HG02588 (cell line): ENCODE results near the gene TXNL4B.

Experiments
- ATAC-seq: cut with Tn5 transposase; IDR thresholded peaks from one replicate; pipeline ENCODE4 v1.9.1; 2021; ENCODE audit warnings: mild to moderate bottlenecking, moderate library complexity; ENCODE audit not compliant: unreplicated experiment

TXNL4B gene

DNA sequence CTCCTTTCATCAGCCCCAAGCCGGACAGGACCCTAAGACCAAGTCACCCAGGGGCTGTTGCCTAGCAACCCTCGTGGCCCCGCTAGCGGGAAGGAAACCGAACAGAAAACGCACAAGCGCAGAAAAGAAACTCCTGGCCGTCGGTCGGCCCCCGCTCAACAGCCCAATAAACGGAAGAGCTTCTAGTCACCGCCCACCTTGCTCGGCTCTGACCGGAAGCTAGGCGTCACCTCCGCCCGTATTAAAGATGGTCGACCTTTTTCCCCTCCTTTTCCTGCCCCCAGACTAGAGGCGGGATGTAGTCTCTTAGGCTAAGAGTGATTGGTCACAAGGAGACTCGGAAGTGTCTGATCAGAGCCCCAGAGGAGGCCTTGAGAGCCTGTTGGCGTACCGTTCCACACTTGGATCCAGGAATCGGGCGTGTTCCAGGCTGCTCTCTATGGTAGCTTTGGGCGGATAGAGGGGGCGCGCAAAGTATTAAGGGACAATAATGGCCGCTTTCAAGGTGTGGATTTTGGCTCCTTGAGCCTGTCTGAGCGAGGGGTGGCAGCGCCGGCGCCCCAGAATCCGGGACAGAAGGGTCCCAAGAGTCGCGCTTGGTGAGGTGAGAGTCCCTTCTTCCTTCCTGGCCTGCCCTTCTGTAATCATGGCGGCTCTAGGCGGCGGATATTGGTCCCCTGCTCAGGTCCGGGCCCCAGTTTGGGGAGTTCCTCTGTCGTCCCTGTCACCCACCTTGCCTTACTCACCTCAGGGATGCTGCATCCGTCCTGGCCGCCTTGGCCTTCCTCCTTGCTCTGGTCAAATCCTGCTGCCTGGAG is at the start of gene TXNL4B, which contains the start of gene DHX38:
Gene TXNL4B (minus strand): TSS at position 173 of the 818 bp plus-strand sequence. CDS start 2,871 bp downstream, outside the sequence.
Gene DHX38 (plus strand): TSS at position 400 of the 818 bp plus-strand sequence. CDS start 2,311 bp downstream, outside the sequence.
- peak; percentile 98 for ATAC-seq

DNA sequence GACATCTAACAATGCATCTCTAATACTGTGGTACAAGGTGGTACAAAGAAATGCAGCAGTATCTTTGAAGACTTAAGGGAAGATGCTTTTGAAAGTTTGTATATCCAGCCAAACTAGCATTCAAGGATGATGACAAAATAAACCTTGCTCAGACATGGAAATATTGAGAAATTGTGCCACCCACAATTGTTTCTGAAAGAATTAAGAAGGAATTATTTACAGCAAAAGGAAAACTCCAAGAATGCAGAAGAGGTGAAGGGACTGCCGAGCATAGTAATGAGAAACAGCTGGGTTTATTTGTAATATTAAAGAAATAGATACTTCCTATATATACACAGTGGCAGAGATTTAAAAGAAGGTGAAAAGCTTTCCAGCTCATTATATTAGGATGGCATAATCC is 49.1 kb upstream of the TXNL4B start:
- no peak for ATAC-seq

DNA sequence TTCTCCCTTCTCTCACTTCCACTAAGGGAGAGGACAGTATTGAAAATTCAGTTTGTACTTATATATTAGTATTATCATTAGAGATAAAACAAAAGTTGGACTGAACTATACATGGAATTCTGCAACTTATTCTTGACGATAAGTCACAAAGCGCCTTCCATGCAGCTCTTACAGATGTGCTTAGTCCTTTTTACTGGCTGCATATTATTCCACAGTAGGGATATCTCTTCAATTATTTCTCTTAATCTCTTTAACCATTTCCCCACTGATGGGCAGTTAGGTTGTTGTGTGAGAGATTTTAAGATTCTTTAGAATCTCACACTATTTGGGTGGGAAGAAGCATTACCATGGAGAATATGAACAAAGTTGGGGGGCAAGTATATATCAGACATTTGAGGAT is 46.5 kb upstream of the TXNL4B start:
- no peak for ATAC-seq

DNA sequence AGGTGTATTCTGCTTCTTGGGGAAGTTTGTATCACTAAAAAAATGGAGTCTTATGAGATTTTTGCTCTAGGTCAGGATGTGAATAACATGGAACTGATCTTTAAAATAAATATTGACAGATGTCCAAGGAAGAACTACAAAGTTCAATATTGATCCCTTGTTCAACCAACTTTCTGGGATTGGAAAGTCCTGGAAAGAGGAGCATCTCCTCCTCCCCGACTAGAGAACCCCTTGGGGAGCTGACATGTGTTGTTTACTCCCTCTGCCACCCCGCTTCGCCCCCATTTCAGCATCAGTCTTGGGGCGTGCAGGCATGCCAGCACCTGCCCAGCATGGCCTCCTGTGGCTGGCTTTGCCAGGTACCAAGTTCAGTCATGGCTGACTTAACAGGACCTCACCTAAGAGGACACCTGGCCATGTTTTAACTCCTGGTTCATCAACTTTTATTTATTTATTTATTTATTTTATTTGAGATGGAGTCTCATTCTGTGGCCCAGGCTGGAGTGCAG is 44.7 kb upstream of the TXNL4B start:
- ATAC-seq = no peak

DNA sequence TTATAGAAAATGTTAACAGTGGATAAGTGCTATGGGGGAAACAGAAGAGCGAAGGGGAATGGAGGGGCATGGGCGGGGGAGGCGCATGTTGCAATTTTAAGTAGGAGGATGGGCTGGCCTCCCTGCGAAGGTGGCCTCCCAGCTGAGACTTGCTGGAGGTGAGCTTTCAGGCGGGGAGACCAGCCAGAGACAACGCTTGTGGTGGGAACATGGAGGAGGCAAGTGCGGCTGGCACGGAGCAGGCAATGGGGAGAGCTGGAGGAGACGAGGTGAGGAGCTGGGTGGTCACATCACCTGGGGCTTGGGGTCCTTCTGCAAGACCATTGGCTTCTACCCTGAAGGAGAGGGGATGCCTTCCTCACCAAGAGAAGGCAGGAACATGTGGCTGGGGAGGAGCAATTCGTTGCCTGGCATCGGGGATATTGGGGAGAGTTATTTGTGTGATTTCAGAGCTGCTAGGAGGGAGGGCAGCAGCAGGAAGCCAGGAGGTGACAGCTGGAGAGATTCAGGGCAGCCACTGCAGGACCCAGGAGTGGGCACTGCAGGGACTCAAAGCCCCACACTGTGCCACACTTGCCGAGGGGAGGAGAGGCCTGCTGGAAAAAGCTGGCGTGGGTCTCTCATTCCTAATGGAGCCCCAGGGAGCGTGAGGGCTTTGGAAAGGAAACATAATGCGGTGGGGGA is 44.1 kb upstream of the TXNL4B start:
- ATAC-seq = no peak

DNA sequence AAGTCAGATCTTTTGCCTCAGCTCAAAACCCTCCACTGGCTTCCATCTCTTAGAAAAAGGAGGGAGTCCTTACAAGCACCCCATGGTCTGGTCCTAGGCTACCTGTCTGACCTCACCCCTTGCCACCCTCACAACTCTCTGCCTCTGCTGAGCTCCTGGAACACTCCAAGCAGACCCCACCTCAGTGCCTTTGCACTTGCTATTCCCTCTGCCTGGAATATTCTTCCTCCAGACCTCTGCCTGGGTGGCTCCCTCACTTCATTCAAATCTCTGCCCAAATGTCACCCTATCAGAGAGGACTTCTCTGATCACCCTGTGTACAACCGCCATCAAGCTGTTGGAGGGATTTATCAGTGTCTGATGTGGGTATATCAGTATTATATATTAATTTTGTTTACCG is 41.1 kb upstream of the TXNL4B start:
- ATAC-seq = no peak

DNA sequence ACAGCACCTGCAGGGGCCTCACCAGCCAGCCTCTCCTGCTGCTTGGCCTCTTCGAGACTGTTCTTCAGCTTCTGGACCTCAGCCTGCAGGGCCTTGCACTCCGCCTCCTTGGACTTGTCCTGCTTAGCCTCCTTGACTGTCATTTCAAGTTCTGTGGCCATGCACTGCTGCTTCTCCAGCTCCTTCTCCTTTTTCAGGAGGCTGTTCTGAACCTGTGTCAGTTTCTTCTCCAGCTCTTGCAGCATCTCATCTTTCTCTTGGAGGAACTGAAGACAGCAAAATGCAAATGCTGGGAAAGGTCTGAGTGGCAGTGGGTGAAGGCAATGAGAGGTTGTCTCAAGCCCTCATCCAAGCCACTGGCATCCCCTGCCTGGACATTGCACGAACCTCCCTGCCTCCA is 39.3 kb upstream of the TXNL4B start:
- ATAC-seq = no peak

DNA sequence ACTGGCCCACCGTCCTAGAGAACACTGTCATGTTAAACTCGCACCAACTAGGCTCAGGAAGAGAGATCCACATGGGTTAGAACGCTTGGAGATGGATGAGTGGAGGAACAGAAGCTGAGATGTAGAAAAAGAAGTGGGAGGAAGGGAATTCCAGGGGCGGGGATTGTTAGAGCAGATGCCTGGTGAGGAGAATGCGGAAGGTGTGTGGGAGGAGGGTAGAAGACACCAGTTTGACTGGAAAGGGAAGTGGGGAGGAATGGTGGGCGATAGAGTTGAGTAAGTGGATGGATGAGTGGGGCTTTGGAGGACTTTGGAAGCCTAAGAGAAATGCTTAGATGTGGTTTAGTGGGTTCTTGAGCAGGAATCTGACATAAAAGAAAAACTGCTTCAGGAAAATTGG is 37.6 kb upstream of the TXNL4B start:
- no peak for ATAC-seq

DNA sequence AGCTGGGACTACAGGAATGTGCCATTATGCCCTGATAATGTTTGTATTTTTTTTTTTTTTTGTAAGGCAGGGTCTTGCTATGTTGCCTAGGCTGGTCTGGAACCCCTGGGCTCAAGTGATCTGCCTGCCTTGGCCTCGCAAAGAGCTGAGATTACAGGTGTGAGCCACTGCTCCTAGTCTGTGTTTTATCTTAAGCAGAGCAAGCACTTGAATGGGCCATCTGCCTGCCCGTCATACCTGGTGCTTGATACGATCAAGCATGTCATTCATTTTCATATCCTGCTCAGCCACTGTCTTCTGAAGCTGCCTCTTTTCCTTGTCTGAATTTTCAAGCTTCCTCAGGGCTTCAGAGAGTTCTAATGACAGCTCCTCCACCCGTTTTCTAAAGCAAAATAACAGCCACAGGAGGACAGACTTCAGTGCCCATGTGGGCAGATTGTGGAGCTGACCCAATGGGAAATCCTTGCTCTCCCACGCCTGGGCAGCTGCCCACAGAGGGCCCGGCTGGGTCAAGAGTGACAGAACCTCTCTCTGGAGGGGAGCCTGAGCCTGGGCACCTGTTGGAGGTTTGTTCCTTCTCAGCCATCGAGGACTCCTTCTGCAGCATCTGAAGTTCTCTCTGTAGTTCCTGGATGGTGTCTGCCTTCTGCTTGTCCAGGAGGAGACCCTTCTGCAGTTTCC is 36.7 kb upstream of the TXNL4B start:
- ATAC-seq = no peak

DNA sequence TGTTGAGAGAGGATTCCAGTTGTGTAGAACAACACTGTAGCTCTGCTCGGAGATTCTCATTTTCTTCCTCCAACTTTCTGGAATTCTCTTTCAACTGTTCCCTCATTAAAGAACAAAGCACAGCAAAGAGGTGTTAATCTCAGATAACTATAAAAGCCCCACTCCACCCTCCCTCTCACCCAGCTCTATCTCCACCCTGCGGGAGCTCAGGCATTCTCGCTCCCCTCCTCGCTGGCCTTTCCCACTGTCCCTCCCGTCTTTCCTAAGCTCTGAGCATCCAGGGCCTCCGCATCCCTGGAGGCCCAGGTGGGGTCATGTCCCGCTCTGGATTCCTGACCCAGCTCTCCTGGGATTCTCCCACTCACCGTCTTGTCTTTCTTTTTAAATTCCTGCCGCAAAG is 35.3 kb upstream of the TXNL4B start:
- no peak for ATAC-seq

DNA sequence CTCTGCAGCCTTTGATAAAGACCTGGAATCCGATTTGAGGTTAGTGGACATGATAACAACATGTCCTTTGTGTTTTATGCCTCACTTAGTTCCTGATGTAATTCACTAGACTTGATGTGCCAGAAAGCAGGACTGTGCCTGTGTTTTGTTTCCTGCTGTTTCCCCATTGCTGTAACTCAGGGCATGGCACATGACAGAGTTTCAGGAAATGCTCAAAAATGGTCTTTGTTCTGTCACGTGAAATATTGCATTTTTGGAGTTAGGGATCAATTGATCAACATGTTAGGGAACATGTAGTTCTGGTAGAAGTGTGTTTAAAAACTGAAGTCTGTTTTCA is 33.0 kb upstream of the TXNL4B start:
- no peak for ATAC-seq

DNA sequence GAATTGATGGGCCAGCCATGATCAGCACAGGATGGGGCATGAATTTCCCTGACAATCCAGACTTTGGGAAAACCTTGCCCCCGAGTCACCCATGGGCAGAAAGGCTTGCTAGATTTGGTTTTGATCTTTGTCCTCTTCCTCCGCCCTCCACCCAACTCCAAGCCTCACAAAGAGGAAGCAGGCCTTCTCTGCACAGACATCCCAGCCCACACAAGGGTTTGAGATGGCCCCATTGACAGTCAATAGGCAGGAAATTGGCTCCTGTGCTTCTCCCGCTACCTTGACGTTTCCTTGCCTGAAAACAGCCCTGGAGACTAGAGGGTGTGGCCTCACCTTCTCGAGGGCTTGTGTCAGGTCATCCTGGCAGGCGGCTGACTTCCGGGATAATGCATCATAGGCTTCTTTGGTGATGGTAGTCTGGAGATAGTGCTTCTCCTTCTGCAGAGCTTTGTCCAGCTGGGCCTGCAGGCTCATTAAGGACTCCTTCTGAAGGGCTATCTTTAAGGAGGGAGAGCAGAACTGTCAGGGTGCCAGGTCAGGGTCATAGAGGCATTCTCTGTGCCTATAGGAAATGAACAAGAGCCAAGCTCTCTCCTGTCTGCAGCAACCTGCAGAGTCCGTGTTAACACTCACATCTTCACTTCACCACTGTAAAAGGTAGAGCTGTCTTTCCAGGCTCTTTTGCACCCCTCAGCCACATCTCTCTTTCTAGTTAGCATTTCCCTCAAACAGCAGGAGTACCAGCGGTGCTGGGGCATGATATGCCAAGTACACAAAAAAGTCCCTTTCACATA is 32.4 kb upstream of the TXNL4B start:
- ATAC-seq = no peak

DNA sequence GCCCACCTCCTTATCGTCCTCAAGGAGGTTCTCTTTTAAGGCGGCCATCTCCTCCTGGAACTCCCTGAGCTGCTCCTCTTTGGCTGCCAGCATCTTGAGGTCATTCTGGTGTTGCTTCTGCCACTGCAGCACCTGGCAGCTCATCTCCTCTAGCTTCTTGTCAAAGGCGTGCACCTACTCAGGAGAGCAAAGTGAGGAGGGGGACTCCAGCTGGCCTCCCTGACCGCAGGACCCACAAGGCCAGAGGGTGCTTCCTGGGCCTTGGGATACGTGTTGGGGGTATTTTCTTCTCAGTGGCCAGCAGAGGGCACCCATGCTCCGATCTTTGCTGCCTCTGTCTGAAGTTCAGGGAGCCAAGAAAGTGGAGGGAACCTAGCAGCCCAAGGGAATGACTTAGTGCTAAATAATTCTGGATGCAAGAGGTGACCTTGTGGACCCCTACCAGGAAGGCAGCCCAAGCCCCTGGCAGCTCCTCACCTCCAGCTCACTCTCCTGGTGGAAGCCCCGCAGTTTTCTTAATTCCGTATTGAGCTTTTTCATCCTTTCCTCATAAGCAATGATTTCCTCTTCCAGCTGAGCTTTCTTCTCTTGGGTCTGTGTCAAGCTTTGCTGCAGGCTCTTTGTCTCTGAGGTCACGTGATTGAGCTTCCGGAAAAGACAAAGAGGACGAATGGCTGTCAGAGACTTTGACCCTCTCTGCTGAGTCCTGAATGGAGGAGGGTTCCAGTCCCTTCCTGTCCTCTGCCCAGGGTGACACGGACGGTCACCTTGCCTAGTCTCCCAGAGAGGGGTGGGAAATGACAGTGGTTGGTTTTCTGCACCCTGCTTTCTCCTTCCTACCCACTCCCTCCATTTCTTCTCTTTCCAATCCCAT is 31.6 kb upstream of the TXNL4B start:
- peak; percentile 64 for ATAC-seq

DNA sequence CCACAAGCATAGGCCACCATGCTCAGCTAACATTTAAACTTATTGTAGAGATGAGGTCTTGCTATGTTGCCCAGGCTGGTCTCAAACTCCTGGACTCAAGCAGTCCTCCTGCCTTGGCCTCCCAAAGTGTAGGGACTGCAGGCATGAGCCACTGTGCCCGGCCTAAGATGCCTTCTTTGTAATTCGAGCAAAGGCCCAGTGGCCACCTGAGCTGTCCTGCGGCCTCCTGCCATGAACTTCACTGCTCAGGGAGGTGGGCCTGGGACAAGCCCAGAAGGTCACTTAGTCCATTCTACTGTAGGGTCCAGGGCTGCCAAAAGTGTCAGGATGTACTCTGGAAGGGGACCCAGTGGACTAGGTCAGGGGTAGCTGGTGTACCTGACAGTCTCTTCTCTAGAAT is 30.7 kb upstream of the TXNL4B start:
- ATAC-seq = no peak

DNA sequence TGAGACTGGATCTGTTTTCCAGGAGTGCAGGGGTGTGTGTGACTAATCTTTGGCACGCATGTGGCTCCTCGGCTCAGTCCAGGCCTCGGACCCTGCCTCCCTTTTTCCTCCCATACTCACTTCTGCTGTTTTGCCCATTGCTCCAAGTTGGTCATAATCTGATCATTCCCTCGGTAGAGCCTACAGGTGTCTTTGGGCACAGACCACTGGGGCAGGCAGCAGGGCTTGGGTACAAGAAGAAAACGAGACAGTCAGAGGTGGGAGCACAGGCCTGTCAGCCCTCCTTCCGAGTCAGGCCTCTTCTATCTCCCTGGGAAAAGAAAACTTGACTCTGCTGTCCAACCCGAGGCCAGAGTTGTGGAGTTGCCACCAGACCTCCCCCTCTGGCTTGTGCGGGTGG is 30.0 kb upstream of the TXNL4B start:
- ATAC-seq = no peak

DNA sequence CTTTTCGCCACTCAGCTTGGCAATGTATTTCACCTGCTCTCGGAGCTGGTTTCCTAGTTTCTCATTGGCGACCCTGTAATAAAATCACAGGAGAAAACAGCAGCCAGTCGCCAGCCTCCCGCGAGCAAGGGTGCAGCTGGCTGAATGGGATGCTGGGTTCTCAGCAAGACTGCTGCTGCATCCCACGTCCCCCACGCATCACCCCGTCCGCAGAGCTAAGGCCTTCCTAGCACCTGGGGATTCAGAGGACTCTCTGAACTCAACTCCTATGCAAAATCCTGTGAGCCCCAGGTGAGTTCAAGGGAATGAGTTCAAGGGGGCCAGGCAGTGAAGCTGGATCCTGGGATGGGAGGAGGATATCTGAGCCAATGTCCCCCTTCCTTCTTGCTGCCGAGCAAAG is 29.5 kb upstream of the TXNL4B start:
- no peak for ATAC-seq

DNA sequence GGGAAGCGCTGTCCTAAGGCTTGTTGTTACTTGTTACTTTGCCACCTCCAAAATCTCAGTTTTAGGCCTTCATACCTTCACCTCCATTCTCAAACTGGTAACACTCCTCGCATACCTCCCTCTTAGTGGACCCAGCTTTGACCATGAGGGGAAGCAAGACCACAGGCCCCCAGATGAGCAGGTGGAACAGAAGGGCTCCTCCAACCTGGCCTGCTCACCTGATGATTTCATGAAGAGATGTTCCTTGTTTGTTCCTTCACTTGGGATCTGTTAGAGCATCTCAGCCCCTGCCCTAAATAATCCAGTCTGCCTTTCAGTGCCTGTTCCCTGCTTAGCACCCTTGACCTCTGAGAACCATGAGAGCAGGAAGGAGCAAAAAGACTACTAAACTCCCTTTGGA is 28.9 kb upstream of the TXNL4B start:
- no peak for ATAC-seq

DNA sequence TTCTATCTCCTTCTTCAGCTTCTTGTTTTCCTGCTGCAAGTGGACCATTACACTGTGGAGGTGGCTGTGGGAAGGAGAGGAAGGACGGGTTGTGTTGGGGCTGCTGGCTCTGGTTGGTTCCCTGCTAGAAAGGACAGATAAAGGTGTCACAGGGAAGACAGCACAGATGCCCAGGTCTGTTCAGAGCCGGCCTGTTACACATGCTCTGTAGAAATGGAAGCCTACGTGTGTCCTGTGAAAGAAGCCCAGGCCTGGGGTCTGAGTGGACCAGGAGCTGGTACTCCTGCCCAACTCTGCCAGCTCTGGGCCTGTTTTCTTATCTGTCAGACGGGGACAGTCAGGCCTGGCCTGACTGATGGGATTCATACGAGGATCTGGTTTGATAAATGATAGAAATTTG is 26.6 kb upstream of the TXNL4B start:
- ATAC-seq = no peak

DNA sequence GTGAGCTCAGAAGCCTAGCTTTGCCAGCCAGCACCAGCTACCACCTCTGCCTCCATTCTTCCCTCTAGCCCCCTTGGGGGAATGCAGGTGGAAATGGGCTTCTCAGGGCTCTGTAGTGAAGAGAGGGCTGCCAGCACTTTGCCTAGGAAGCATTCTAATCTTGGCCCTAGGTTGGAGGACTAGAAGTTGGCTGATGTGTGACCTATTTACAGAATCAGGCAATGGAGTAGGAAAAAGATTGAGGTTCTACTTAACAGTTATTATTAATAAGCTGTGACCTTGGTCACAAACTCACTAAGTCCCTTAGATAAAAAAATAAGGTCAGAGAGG is 20.2 kb upstream of the TXNL4B start:
- no peak for ATAC-seq
